ENCODE results near the gene SLC34A1. TPM values are rescaled to one million over a fixed set of nuclear protein-coding genes. Genes with fewer than 3 reads are reported as not detected.
A peak's percentile ranks its signal among the peaks of the same experiment; 100 is the strongest.

SLC34A1 gene
- total RNA-seq, 3 donors from 2014 or later (not counting 1 experiment from before 2014, with no cell fraction given), result 0.50 to 0.66 (median 0.63) TPM

GRCh38 chr5:177434437-177434836, 50.2 kb downstream of the SLC34A1 start:
- 57% methylated on average over 8 of the region's 8 CpGs for WGBS (ENCODE audit: insufficient coverage)
- intact Hi-C loops (cut with micrococcal nuclease), result no loop called here
- H3K27me3 Mint-ChIP-seq (ENCODE audit: low read depth in 2 of 2), result no peaks in the 10 kb centered on the region
- ATAC-seq (peak; percentile 21 to 44 (median 22)), DNase-seq (peak in 1 of 2 donors; percentile 71)
- Histone ChIP-seq H3K4me3 (ENCODE audit: low read length) (no peak overlapping the region), H3K27me3 (ENCODE audit: control insufficient read depth, insufficient read depth, low read length) (no peaks in the 10 kb centered on the region), H3K4me1 (ENCODE audit: control insufficient read depth, insufficient read depth, low read length) (peaks cover 84% of the 10 kb centered on the region), H3K36me3 (ENCODE audit: control insufficient read depth, insufficient read depth, low read length) (peaks cover 81% of the 10 kb centered on the region), H3K9me3 (ENCODE audit: control insufficient read depth, insufficient read depth, low read length) (no peaks in the 10 kb centered on the region), H3K27ac (ENCODE audit: low read length) (peak overlapping the region; percentile 12)
- peak overlapping the region; percentile 37 for H3K4me3 Mint-ChIP-seq
- peak overlapping the region; percentile 70 to 94 for H3K27ac Mint-ChIP-seq
- H3K9me3 Mint-ChIP-seq, result no peaks in the 10 kb centered on the region
- H3K4me1 Mint-ChIP-seq, result peaks cover 33 to 65% of the 10 kb centered on the region in 2 donors
- H3K36me3 Mint-ChIP-seq, result no peaks in the 10 kb centered on the region
- TF ChIP-seq, protein P1, sequence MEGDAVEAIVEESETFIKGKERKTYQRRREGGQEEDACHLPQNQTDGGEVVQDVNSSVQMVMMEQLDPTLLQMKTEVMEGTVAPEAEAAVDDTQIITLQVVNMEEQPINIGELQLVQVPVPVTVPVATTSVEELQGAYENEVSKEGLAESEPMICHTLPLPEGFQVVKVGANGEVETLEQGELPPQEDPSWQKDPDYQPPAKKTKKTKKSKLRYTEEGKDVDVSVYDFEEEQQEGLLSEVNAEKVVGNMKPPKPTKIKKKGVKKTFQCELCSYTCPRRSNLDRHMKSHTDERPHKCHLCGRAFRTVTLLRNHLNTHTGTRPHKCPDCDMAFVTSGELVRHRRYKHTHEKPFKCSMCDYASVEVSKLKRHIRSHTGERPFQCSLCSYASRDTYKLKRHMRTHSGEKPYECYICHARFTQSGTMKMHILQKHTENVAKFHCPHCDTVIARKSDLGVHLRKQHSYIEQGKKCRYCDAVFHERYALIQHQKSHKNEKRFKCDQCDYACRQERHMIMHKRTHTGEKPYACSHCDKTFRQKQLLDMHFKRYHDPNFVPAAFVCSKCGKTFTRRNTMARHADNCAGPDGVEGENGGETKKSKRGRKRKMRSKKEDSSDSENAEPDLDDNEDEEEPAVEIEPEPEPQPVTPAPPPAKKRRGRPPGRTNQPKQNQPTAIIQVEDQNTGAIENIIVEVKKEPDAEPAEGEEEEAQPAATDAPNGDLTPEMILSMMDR (IDR thresholded peaks at IDR 0.05), result no peak

DNA sequence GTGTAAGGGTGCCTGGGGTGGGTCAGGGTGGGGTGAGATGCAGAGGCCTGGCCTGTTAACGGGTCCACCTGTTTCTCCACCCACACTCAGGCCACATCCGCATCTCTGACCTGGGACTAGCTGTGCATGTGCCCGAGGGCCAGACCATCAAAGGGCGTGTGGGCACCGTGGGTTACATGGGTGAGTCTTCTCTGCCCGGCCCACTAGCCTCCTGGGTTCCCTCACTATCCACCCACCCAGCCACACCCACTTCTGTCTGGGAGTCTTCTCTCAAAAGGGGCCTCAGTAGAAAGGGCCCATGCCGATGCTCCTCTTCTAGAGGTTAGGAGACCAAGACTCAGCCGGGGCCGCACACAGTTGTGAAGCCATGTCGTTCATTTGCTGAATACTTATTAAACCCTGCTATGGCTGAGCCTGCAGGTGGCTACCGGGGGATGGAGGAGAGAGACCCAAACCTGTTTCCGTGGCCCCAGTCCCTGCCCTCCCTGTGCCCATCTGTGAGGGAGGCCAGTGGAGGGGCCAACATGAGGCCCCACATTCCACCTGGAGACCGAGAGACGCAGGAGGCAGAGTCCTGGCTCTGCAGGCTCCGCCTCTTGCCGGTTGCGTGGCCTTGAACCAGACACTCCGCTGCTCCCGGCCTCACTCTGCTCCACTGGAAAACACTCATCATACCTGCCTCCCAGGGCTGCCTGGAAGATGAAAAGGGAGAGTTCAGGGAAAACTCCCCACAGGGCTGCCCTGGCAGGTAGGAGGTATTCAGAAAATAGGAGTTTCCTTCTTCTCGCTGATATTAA, 50.9 kb downstream of the SLC34A1 start:
- Mint-ChIP-seq H3K27me3 (ENCODE audit: low read depth in 2 of 2) (no peaks in the 10 kb centered on the region), H3K36me3 (no peaks in the 10 kb centered on the region), H3K4me1 (peaks cover 32 to 65% of the 10 kb centered on the region in 2 donors), H3K4me3 (no peak overlapping the region), H3K9me3 (no peaks in the 10 kb centered on the region), H3K27ac (peak overlapping the region; percentile 70 to 94)
- H3K4me3 ChIP-seq (ENCODE audit: low read length), result no peak overlapping the region
- H3K27me3 ChIP-seq (ENCODE audit: control insufficient read depth, insufficient read depth, low read length), result no peaks in the 10 kb centered on the region
- H3K27ac ChIP-seq (ENCODE audit: low read length), result peak overlapping the region; percentile 12
- peaks cover 84% of the 10 kb centered on the region for H3K36me3 ChIP-seq (ENCODE audit: control insufficient read depth, insufficient read depth, low read length)
- intact Hi-C loops (cut with micrococcal nuclease), result no loop called here
- TF ChIP-seq, protein P1 (IDR thresholded peaks at IDR 0.05), result no peak
- no peak for DNase-seq
- H3K4me1 ChIP-seq (ENCODE audit: control insufficient read depth, insufficient read depth, low read length), result peaks cover 77% of the 10 kb centered on the region
- WGBS (ENCODE audit: insufficient coverage), result 73% methylated on average over 20 of the region's 20 CpGs
- no peak for ATAC-seq
- H3K9me3 ChIP-seq (ENCODE audit: control insufficient read depth, insufficient read depth, low read length), result no peaks in the 10 kb centered on the region

DNA sequence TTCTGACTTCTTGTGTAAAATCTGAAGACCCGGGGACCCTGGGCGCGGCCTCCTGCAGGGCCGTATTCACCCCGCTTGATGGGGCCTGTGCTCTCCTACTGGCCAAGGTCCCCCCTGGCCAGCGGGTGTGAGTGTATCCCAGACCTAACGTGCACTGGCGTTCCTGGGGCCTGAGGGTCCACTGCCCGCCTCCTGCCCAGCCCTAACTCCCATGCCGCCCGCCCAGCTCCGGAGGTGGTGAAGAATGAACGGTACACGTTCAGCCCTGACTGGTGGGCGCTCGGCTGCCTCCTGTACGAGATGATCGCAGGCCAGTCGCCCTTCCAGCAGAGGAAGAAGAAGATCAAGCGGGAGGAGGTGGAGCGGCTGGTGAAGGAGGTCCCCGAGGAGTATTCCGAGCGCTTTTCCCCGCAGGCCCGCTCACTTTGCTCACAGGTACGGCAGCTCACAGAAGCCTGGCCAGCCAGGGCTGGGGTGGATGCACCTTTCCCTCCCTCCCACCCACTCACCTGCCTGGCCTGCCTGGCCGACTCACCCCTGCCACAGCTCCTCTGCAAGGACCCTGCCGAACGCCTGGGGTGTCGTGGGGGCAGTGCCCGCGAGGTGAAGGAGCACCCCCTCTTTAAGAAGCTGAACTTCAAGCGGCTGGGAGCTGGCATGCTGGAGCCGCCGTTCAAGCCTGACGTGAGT, 51.8 kb downstream of the SLC34A1 start:
- peaks cover 73% of the 10 kb centered on the region for H3K4me1 ChIP-seq (ENCODE audit: control insufficient read depth, insufficient read depth, low read length)
- Mint-ChIP-seq H3K4me3 (no peak overlapping the region), H3K4me1 (peaks cover 24 to 59% of the 10 kb centered on the region in 2 donors), H3K27ac (no peak overlapping the region), H3K9me3 (no peaks in the 10 kb centered on the region), H3K27me3 (ENCODE audit: low read depth in 2 of 2) (no peaks in the 10 kb centered on the region), H3K36me3 (no peaks in the 10 kb centered on the region)
- H3K27ac ChIP-seq (ENCODE audit: low read length), result no peak overlapping the region
- no peaks in the 10 kb centered on the region for H3K9me3 ChIP-seq (ENCODE audit: control insufficient read depth, insufficient read depth, low read length)
- intact Hi-C loops (cut with micrococcal nuclease), result no loop called here
- H3K27me3 ChIP-seq (ENCODE audit: control insufficient read depth, insufficient read depth, low read length), result no peaks in the 10 kb centered on the region
- ATAC-seq, result no peak
- H3K36me3 ChIP-seq (ENCODE audit: control insufficient read depth, insufficient read depth, low read length), result peaks cover 84% of the 10 kb centered on the region
- H3K4me3 ChIP-seq (ENCODE audit: low read length), result no peak overlapping the region
- no peak for DNase-seq
- WGBS (ENCODE audit: insufficient coverage), result 95% methylated on average over 37 of the region's 37 CpGs
- TF ChIP-seq, protein P1 (IDR thresholded peaks at IDR 0.05), result no peak
